HepG2 (cell line): ENCODE measurements around the gene MXD3. TPM values are rescaled to one million over a fixed set of nuclear protein-coding genes. Genes with fewer than 3 reads are reported as not detected.

Experiments
- ATRX ChIP-seq: sonication (generic); formaldehyde crosslinking; IDR thresholded peaks from 2 replicates; pipeline ENCODE4 v1.4.0; 2020; ENCODE audit warnings: missing genetic modification reagents, borderline replicate concordance
- CBX5 ChIP-seq: sonication (generic); formaldehyde crosslinking; IDR thresholded peaks from 2 replicates; pipeline ENCODE4 v1.4.0; 2020; ENCODE audit warnings: missing genetic modification reagents, borderline replicate concordance
- FOXP1 ChIP-seq, 2 experiments: fragments of 450-650 bp in 1 of 2; IDR thresholded peaks; 2 replicates each; pipeline ENCODE4 v1.6.1; 2017 to 2018; ENCODE audit warnings: antibody characterized with exemption in 1 of 2
- HDAC2 ChIP-seq: sonication (generic); formaldehyde crosslinking; IDR thresholded peaks from 2 replicates; pipeline ENCODE4 v1.4.0; 2020; ENCODE audit warnings: missing genetic modification reagents
- HHEX ChIP-seq: IDR thresholded peaks from 2 replicates; pipeline ENCODE4 v1.6.1; 2016; ENCODE audit warnings: control low read depth
- HMGXB4 ChIP-seq, 2 experiments: sonication (generic) in 1 of 2; formaldehyde crosslinking in 1 of 2; IDR thresholded peaks; 2 replicates each; pipeline versions ENCODE4 v1.4.0 to v1.6.1; 2018 to 2020; ENCODE audit warnings: missing genetic modification reagents in 2 of 2, borderline replicate concordance in 1 of 2, low read depth in 1 of 2, mild to moderate bottlenecking in 1 of 2, missing biosample characterization in 1 of 2
- NFE2L2 ChIP-seq: fragments of 150-350 bp; IDR thresholded peaks from 2 replicates; pipeline ENCODE4 v1.6.1; 2014; ENCODE audit warnings: low read length
- PPARG ChIP-seq: conservative IDR thresholded peaks from 2 replicates; pipeline ENCODE4 v1.6.1; 2016; ENCODE audit warnings: missing biosample characterization, missing genetic modification reagents
- SKI ChIP-seq: fragments of 450-650 bp; IDR thresholded peaks from one replicate; pipeline ENCODE4 v1.6.1; 2018; ENCODE audit warnings: mild to moderate bottlenecking; ENCODE audit not compliant: partially characterized antibody
- ZBTB20 ChIP-seq: sonication (generic); formaldehyde crosslinking; IDR thresholded peaks from 2 replicates; pipeline ENCODE4 v1.8.1; 2023; ENCODE audit warnings: missing genetic modification reagents, low read depth, mild to moderate bottlenecking, borderline replicate concordance
- ZFX ChIP-seq: sonication (generic); formaldehyde crosslinking; IDR thresholded peaks from 2 replicates; pipeline ENCODE4 v1.4.0; 2020; ENCODE audit warnings: mild to moderate bottlenecking, low read depth, missing genetic modification reagents, moderate library complexity
- ZFYVE20 ChIP-seq: sonication (generic); formaldehyde crosslinking; IDR thresholded peaks from 2 replicates; pipeline ENCODE4 v1.8.0; 2023; ENCODE audit warnings: low read depth, mild to moderate bottlenecking, moderate library complexity, missing genetic modification reagents, borderline replicate concordance
- ZNF143 ChIP-seq: sonication (generic); formaldehyde crosslinking; IDR thresholded peaks from 2 replicates; pipeline ENCODE4 v1.4.0; 2020; ENCODE audit warnings: missing genetic modification reagents
- ZNF20 ChIP-seq: sonication (generic); formaldehyde crosslinking; IDR thresholded peaks from 2 replicates; pipeline ENCODE4 v1.4.0; 2020; ENCODE audit warnings: mild to moderate bottlenecking, moderate library complexity, missing genetic modification reagents
- ZNF230 ChIP-seq: sonication (generic); formaldehyde crosslinking; IDR thresholded peaks from 2 replicates; pipeline ENCODE4 v1.4.0; 2020; ENCODE audit warnings: mild to moderate bottlenecking, missing genetic modification reagents
- ZNF264 ChIP-seq: sonication (generic); formaldehyde crosslinking; IDR thresholded peaks from 2 replicates; pipeline ENCODE4 v1.4.0; 2020; ENCODE audit warnings: missing genetic modification reagents
- ZNF34 ChIP-seq: sonication (generic); formaldehyde crosslinking; IDR thresholded peaks from 2 replicates; pipeline ENCODE4 v1.4.0; 2020; ENCODE audit warnings: mild to moderate bottlenecking, missing genetic modification reagents, borderline replicate concordance
- ZNF382 ChIP-seq: sonication (generic); formaldehyde crosslinking; IDR thresholded peaks from 2 replicates; pipeline ENCODE4 v1.5.0; 2020; ENCODE audit warnings: missing genetic modification reagents, mild to moderate bottlenecking, borderline replicate concordance
- ZNF816 ChIP-seq: sonication (generic); formaldehyde crosslinking; IDR thresholded peaks from 2 replicates; pipeline ENCODE4 v1.8.0; 2022; ENCODE audit warnings: missing genetic modification reagents, mild to moderate bottlenecking, borderline replicate concordance
- polyA plus RNA-seq, 8 experiments: library from polyadenylated mRNA; depleted of rRNA in 3 of 8; stranded (reverse) in 7 of 8; unstranded in 1 of 8; fragments of >200 nt; fragmentation: Illumina TruSeq in 4 of 8; extraction: Trizol in 4 of 8; gene quantifications; 2 replicates each; pipeline versions ENCODE4 v1.2.1 to v1.2.3, GENCODE V29; 2011 to 2016; ENCODE audit warnings: low read depth in 4 of 8, missing spikeins in 1 of 8, mixed read lengths in 1 of 8; ENCODE audit not compliant: insufficient read depth in 1 of 8
- total RNA-seq, 5 experiments: library from RNA; depleted of rRNA; stranded (reverse); fragments of >200 nt; fragmentation: Illumina TruSeq; extraction: Trizol; gene quantifications; 2 replicates each; pipeline ENCODE4 v1.2.3, GENCODE V29; 2016; ENCODE audit warnings: low read depth in 1 of 5
- TF ChIP-seq, protein P1 (sequence below): sonication (generic); formaldehyde crosslinking; IDR thresholded peaks from 2 replicates; pipeline ENCODE4 v1.9.0; 2022; ENCODE audit warnings: low read depth, missing genetic modification reagents
- TF ChIP-seq, protein P2 (sequence below): sonication (generic); formaldehyde crosslinking; IDR thresholded peaks from 2 replicates; pipeline ENCODE4 v1.4.0; 2020; ENCODE audit warnings: missing genetic modification reagents
- TF ChIP-seq, protein P3 (sequence below): sonication (generic); formaldehyde crosslinking; IDR thresholded peaks from 2 replicates; pipeline ENCODE4 v1.8.0; 2022; ENCODE audit warnings: missing genetic modification reagents, mild to moderate bottlenecking, borderline replicate concordance

The MXD3 gene
- total and polyA plus RNA-seq, 2 of the 13 experiments (the other 11 are each of a cell fraction or from before 2014, with no cell fraction given) = 10.5 to 12.8 TPM

DNA sequence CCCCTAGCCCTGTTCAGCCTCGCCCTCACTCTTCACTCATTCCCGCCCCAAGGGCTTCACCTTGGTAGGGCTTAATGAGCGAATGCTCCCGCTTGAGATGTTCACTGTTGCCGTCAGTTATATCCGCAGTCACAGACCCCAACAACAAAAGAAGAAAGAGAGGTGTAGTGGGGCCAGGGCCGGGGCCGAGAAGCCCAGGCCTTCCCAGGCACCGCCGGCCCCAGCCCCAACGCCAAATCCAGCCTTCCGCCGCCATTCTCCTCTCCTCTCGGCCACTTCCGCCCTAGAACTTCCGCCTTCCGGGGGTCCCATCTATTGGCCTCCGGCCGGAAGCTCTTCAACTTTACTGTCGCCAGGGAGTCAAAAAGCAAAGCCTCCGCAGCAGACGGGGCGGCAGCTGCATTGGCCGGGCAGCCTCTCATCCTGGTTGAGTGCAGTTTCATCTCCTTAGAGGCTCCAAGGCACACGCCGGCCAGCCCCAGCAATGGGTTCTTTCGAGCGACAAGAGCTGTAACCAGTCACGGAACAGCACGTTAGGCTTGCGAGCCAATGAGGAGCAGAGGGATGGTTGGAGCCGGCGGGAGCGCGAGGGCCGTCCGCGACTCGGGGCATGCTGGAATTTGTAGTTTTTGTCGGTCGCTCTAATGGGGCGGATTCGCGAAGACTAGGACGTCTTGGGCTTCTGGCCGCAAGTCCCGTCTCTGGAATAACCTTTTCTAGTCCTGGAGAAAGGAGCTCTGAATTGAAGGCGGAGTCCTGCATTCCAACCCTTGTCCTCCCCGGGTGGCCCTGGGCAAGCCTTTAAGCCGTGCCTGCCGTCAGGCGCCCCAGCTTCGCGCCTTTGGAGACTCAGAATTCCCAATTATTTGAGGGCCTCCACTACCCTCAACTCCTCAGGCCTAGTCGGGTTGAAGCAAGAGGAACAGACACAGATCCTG, 40.0 kb upstream of the MXD3 start, which contains the start of gene LMAN2 (continued):
- TF ChIP-seq ZFYVE20 (CRISPR knock-in tag) (no peak), PPARG (no peak), ZNF264 (peak; percentile 45; the same call in 1 of the 2 replicates), HMGXB4 (CRISPR knock-in tag; IDR thresholded peaks at IDR 0.05; ENCODE audit: borderline replicate concordance in 1 of 2, low read depth in 1 of 2) (peak; percentile 58 to 76; a peak in 2 of 4 replicates), ZBTB20 (CRISPR knock-in tag) (no peak), ZNF20 (CRISPR knock-in tag) (no peak), SKI (no peak), ATRX (CRISPR knock-in tag) (no peak), HHEX (no peak), ZNF34 (no peak), FOXP1 (IDR thresholded peaks at IDR 0.05) (no peak), FOXP1 (CRISPR knock-in tag; IDR thresholded peaks at IDR 0.05) (no peak), ZNF382 (no peak), NFE2L2 (no peak), HDAC2 (CRISPR knock-in tag) (peak; percentile 50; the same call in 1 of the 2 replicates), ZNF816 (no peak), ZFX (peak; percentile 75), CBX5 (CRISPR knock-in tag) (peak; percentile 78; the same call in 1 of the 2 replicates), ZNF143 (CRISPR knock-in tag) (peak; percentile 98), ZNF230 (peak; percentile 27; the same call in 1 of the 2 replicates)
- TF ChIP-seq, protein P1, sequence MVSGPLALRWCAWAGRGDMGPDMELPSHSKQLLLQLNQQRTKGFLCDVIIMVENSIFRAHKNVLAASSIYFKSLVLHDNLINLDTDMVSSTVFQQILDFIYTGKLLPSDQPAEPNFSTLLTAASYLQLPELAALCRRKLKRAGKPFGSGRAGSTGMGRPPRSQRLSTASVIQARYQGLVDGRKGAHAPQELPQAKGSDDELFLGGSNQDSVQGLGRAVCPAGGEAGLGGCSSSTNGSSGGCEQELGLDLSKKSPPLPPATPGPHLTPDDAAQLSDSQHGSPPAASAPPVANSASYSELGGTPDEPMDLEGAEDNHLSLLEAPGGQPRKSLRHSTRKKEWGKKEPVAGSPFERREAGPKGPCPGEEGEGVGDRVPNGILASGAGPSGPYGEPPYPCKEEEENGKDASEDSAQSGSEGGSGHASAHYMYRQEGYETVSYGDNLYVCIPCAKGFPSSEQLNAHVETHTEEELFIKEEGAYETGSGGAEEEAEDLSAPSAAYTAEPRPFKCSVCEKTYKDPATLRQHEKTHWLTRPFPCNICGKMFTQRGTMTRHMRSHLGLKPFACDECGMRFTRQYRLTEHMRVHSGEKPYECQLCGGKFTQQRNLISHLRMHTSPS (CRISPR knock-in tag) = peak; percentile 9; the same call in 1 of the 2 replicates
- TF ChIP-seq, protein P2, sequence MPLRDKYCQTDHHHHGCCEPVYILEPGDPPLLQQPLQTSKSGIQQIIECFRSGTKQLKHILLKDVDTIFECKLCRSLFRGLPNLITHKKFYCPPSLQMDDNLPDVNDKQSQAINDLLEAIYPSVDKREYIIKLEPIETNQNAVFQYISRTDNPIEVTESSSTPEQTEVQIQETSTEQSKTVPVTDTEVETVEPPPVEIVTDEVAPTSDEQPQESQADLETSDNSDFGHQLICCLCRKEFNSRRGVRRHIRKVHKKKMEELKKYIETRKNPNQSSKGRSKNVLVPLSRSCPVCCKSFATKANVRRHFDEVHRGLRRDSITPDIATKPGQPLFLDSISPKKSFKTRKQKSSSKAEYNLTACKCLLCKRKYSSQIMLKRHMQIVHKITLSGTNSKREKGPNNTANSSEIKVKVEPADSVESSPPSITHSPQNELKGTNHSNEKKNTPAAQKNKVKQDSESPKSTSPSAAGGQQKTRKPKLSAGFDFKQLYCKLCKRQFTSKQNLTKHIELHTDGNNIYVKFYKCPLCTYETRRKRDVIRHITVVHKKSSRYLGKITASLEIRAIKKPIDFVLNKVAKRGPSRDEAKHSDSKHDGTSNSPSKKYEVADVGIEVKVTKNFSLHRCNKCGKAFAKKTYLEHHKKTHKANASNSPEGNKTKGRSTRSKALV (CRISPR knock-in tag) = peak; percentile 76
- TF ChIP-seq, protein P3, sequence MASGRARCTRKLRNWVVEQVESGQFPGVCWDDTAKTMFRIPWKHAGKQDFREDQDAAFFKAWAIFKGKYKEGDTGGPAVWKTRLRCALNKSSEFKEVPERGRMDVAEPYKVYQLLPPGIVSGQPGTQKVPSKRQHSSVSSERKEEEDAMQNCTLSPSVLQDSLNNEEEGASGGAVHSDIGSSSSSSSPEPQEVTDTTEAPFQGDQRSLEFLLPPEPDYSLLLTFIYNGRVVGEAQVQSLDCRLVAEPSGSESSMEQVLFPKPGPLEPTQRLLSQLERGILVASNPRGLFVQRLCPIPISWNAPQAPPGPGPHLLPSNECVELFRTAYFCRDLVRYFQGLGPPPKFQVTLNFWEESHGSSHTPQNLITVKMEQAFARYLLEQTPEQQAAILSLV (CRISPR knock-in tag) = peak; percentile 70; the same call in 1 of the 2 replicates
